Omental fat pad (tissue), 4 donors: ENCODE data around the gene UMODL1. TPM values are rescaled to one million over a fixed set of nuclear protein-coding genes. Genes with fewer than 3 reads are reported as not detected.

ENCODE experiments used
- ATAC-seq: fragments of 150-250 bp; one replicate; pipeline ENCODE4 v1.9.1; 2016; ENCODE audit warnings: mild to moderate bottlenecking, moderate library complexity; ENCODE audit not compliant: low FRiP score
- DNase-seq: peaks from one replicate; pipeline ENCODE4 v3.0.0-alpha.2; 2019; ENCODE audit warnings: low spot score
- CTCF ChIP-seq, 3 donors: fragments of 450-650 bp; IDR thresholded peaks; one replicate each; pipeline ENCODE4 v1.5.1; 2016 to 2017; ENCODE audit warnings: antibody characterized with exemption in 3 of 3, mild to moderate bottlenecking in 3 of 3, moderate library complexity in 2 of 3
- total RNA-seq, 4 donors: library from RNA; depleted of rRNA; stranded (reverse); fragments of >200 nt; gene quantifications; one replicate each; pipeline ENCODE4 v1.1.0, GENCODE V29; 2016

The UMODL1 gene
- total RNA-seq, 4 donors from 2014 or later, result not detected

GRCh38 chr21:42159560-42160110 is 88.5 kb downstream of the UMODL1 start:
- TF ChIP-seq CTCF (IDR thresholded peaks at IDR 0.05), result no peak
- no peak for ATAC-seq
- no peak for DNase-seq

GRCh38 chr21:42160111-42160721 is 89.1 kb downstream of the UMODL1 start:
- DNase-seq (no peak), ATAC-seq (no peak)
- no peak for TF ChIP-seq CTCF (IDR thresholded peaks at IDR 0.05)

DNA sequence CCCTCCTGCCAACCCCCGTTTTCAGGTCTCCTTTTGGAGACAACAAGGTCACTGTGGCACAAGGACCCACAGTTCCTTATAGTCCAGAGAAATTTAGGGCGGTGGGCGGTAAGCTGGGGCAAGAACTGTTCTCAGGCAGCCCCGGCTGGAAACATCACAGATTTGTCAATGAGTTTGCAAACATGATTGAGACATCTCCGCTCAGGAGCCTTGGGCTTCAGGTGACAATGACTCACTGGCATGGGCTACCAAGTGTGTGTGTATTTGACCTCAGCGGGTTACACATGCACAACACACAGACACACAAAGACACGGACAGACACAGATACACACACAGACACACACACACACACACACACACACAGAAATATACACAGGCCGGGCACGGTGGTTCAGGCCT is 89.6 kb downstream of the UMODL1 start:
- TF ChIP-seq CTCF (IDR thresholded peaks at IDR 0.05), result no peak
- DNase-seq (no peak), ATAC-seq (no peak)

- no peak for TF ChIP-seq CTCF (IDR thresholded peaks at IDR 0.05)
- no peak for ATAC-seq
- no peak for DNase-seq
These were observed 90.4 kb downstream of the UMODL1 start for GRCh38 chr21:42161401-42161955.

GRCh38 chr21:42161956-42162681 is 91.0 kb downstream of the UMODL1 start:
- no peak for TF ChIP-seq CTCF (IDR thresholded peaks at IDR 0.05)
- DNase-seq (no peak), ATAC-seq (no peak)

- ATAC-seq (no peak), DNase-seq (no peak)
- no peak for TF ChIP-seq CTCF (IDR thresholded peaks at IDR 0.05)
These were observed 91.9 kb downstream of the UMODL1 start for GRCh38 chr21:42162831-42163510.
